Myocyte (in vitro differentiated cells): ENCODE data around the gene SOX1. TPM values are rescaled to one million over a fixed set of nuclear protein-coding genes. Genes with fewer than 3 reads are reported as not detected.

Source experiments
- DNase-seq: peaks from one replicate; pipeline ENCODE4 v3.0.0-alpha.2; 2012; ENCODE audit warnings: low read depth
- total RNA-seq: library from RNA; depleted of rRNA; stranded (reverse); fragments of >200 nt; gene quantifications from 2 replicates; pipeline ENCODE4 v1.2.3, GENCODE V29; 2014

SOX1 gene
- total RNA-seq, 1 donor from 2014 or later = not detected

GRCh38 chr13:112058941-112059340 is 8.0 kb upstream of the SOX1 start:
- DNase-seq = no peak

- DNase-seq = no peak
Observed at GRCh38 chr13:112059457-112060281, 7.3 kb upstream of the SOX1 start.

GRCh38 chr13:112060282-112060830 is 6.6 kb upstream of the SOX1 start:
- no peak for DNase-seq

- DNase-seq = no peak
Observed at GRCh38 chr13:112060899-112061366, 6.0 kb upstream of the SOX1 start.

GRCh38 chr13:112061367-112062061 is 5.4 kb upstream of the SOX1 start:
- no peak for DNase-seq

- DNase-seq = no peak
Observed at GRCh38 chr13:112062072-112062567, 4.8 kb upstream of the SOX1 start.

- DNase-seq = no peak
Observed at GRCh38 chr13:112062571-112063570, 4.1 kb upstream of the SOX1 start.

GRCh38 chr13:112063807-112064206 is 3.1 kb upstream of the SOX1 start:
- no peak for DNase-seq

GRCh38 chr13:112064222-112064621 is 2.7 kb upstream of the SOX1 start:
- DNase-seq = no peak

GRCh38 chr13:112065521-112065866 is 1.5 kb upstream of the SOX1 start:
- DNase-seq = no peak

GRCh38 chr13:112065867-112066623 is 904 bp upstream of the SOX1 start:
- DNase-seq = no peak

GRCh38 chr13:112066624-112067004 is 335 bp upstream of the SOX1 start:
- DNase-seq = peak; percentile 18

GRCh38 chr13:112067871-112068539 is 1.1 kb downstream of the SOX1 start:
- DNase-seq = no peak

GRCh38 chr13:112068540-112069060 is 1.7 kb downstream of the SOX1 start:
- no peak for DNase-seq

GRCh38 chr13:112069061-112069844 is 2.3 kb downstream of the SOX1 start:
- DNase-seq = no peak

GRCh38 chr13:112069845-112070251 is 2.9 kb downstream of the SOX1 start:
- DNase-seq = no peak

- no peak for DNase-seq
Observed at GRCh38 chr13:112071102-112071722, 4.3 kb downstream of the SOX1 start.
